SK-N-SH (cell line): ENCODE measurements around the gene APBA3. TPM values are rescaled to one million over a fixed set of nuclear protein-coding genes. Genes with fewer than 3 reads are reported as not detected.

Source experiments
- CTCF ChIA-PET: fragments of 300-600, 350-600 bp; formaldehyde crosslinking; extraction: SDS; loops from one replicate; lab custom pipeline; 2021; lab: Yijun Ruan, JAX
- POLR2A ChIA-PET: fragments of 350-600 bp; sonication (Branson Sonifier 250); formaldehyde crosslinking; extraction: SDS; loops from one replicate; lab custom pipeline; 2020; ENCODE audit warnings: antibody characterized with exemption, inconsistent platforms; lab: Yijun Ruan, JAX
- DNase-seq: peaks from one replicate; pipeline ENCODE4 v3.0.0; 2012
- H2AFZ ChIP-seq: fragments of 200-600 bp; sonication (generic); 2 replicates; pipeline ENCODE4 v1.8.1; 2016; ENCODE audit warnings: antibody characterized with exemption, mild to moderate bottlenecking, low read depth
- H3F3A ChIP-seq: fragments of 200-600 bp; sonication (generic); replicated peaks from 2 replicates; pipeline ENCODE3; 2016; ENCODE audit warnings: antibody characterized with exemption, mild to moderate bottlenecking; ENCODE audit not compliant: insufficient read depth
- H3K27ac ChIP-seq, 2 experiments: fragments of 200-500 bp in 1 of 2; fragments of 200-600 bp in 1 of 2; sonication (Bioruptor generic) in 1 of 2; sonication (generic), shearing (Covaris generic) in 1 of 2; 2 replicates each; pipeline versions ENCODE4 v1.5.1 to v1.6.1; 2014 to 2016; ENCODE audit warnings: low read depth in 2 of 2, inconsistent platforms in 1 of 2, low read length in 1 of 2, mild to moderate bottlenecking in 1 of 2, mixed read lengths in 1 of 2
- H3K27me3 ChIP-seq: fragments of 200-600 bp; sonication (generic), shearing (Covaris generic); 2 replicates; pipeline ENCODE4 v1.6.1; 2016; ENCODE audit warnings: mixed run types; ENCODE audit not compliant: insufficient read depth
- H3K36me3 ChIP-seq, 2 experiments: fragments of 200-500 bp in 1 of 2; fragments of 200-600 bp in 1 of 2; sonication (Bioruptor generic) in 1 of 2; sonication (generic) in 1 of 2; replicated peaks in 1 of 2; 2 replicates each; pipeline versions ENCODE3 to v1.5.1; 2014 to 2016; ENCODE audit warnings: low read length in 1 of 2, mild to moderate bottlenecking in 1 of 2; ENCODE audit not compliant: insufficient read depth in 2 of 2, control insufficient read depth in 1 of 2
- H3K4me1 ChIP-seq, 2 experiments: fragments of 200-500 bp in 1 of 2; fragments of 200-600 bp in 1 of 2; sonication (Bioruptor generic) in 1 of 2; sonication (generic), shearing (Covaris generic) in 1 of 2; 2 replicates each; pipeline versions ENCODE4 v1.5.1 to v1.6.1; 2014 to 2016; ENCODE audit warnings: low read depth in 1 of 2, low read length in 1 of 2, mixed run types in 1 of 2; ENCODE audit not compliant: insufficient read depth in 2 of 2, control insufficient read depth in 1 of 2
- H3K4me2 ChIP-seq: fragments of 200-600 bp; sonication (generic), shearing (Covaris generic); 2 replicates; pipeline ENCODE4 v1.6.1; 2017; ENCODE audit warnings: mixed run types
- H3K4me3 ChIP-seq, 2 experiments: fragments of 200-500 bp in 1 of 2; fragments of 200-600 bp in 1 of 2; sonication (Bioruptor generic) in 1 of 2; sonication (generic), shearing (Covaris generic) in 1 of 2; 2 replicates each; pipeline versions ENCODE4 v1.5.1 to v1.8.1; 2014 to 2016; ENCODE audit warnings: low read depth in 2 of 2, inconsistent platforms in 1 of 2, low read length in 1 of 2, mild to moderate bottlenecking in 1 of 2, mixed read lengths in 1 of 2, moderate library complexity in 1 of 2
- H3K79me2 ChIP-seq: fragments of 200-600 bp; sonication (generic); 2 replicates; pipeline ENCODE4 v1.8.1; 2017; ENCODE audit warnings: mild to moderate bottlenecking; ENCODE audit not compliant: insufficient read depth
- H3K9ac ChIP-seq: fragments of 200-600 bp; sonication (generic); 2 replicates; pipeline ENCODE4 v1.6.1; 2017; ENCODE audit warnings: mixed run types
- H3K9me2 ChIP-seq: fragments of 200-600 bp; sonication (generic); 2 replicates; pipeline ENCODE4 v1.6.1; 2017; ENCODE audit warnings: mixed run types
- H3K9me3 ChIP-seq: fragments of 200-600 bp; sonication (generic); 2 replicates; pipeline ENCODE4 v1.6.1; 2017; ENCODE audit warnings: mixed run types, mild to moderate bottlenecking, moderate library complexity
- H4K20me1 ChIP-seq: fragments of 200-600 bp; sonication (generic); 2 replicates; pipeline ENCODE4 v1.6.1; 2017; ENCODE audit warnings: mild to moderate bottlenecking, mixed run types; ENCODE audit not compliant: insufficient read depth
- CHD2 ChIP-seq: fragments of 150-350 bp; IDR thresholded peaks from 2 replicates; pipeline ENCODE4 v1.6.1; 2018; ENCODE audit warnings: low read length; ENCODE audit not compliant: partially characterized antibody
- ELF1 ChIP-seq: IDR thresholded peaks from 2 replicates; pipeline ENCODE4 v1.4.0; 2012
- EP300 ChIP-seq, 2 experiments: IDR thresholded peaks; 2 replicates each; pipeline versions ENCODE4 v1.4.0 to v1.6.1; 2012; ENCODE audit warnings: borderline replicate concordance in 1 of 2, low read depth in 1 of 2, low read length in 1 of 2
- FOXJ3 ChIP-seq: sonication (generic); formaldehyde crosslinking; IDR thresholded peaks from 2 replicates; pipeline ENCODE4 v1.5.1; 2020; ENCODE audit warnings: mild to moderate bottlenecking, missing genetic modification reagents
- GABPA ChIP-seq: IDR thresholded peaks from 2 replicates; pipeline ENCODE4 v1.4.0; 2012; ENCODE audit warnings: low read depth, mild to moderate bottlenecking
- GATA2 ChIP-seq: sonication (generic); formaldehyde crosslinking; IDR thresholded peaks from 2 replicates; pipeline ENCODE4 v1.5.0; 2020; ENCODE audit warnings: mild to moderate bottlenecking, missing genetic modification reagents
- JUND ChIP-seq: IDR thresholded peaks from 2 replicates; pipeline ENCODE4 v1.4.0; 2012
- MAX ChIP-seq: IDR thresholded peaks from 2 replicates; pipeline ENCODE4 v1.4.0; 2012; ENCODE audit warnings: low read depth
- NFIC ChIP-seq: IDR thresholded peaks from 2 replicates; pipeline ENCODE4 v1.4.0; 2012; ENCODE audit warnings: borderline replicate concordance
- POLR2AphosphoS5 ChIP-seq: IDR thresholded peaks from 2 replicates; pipeline ENCODE4 v1.6.1; 2012; ENCODE audit warnings: low read depth, low read length
- RAD21 ChIP-seq: IDR thresholded peaks from 2 replicates; pipeline ENCODE4 v1.6.1; 2012; ENCODE audit warnings: mild to moderate bottlenecking, low read length
- RFX5 ChIP-seq: IDR thresholded peaks from 2 replicates; pipeline ENCODE4 v1.6.1; 2012; ENCODE audit warnings: mild to moderate bottlenecking, improper control_type of control experiment, low read length
- RXRA ChIP-seq: IDR thresholded peaks from 2 replicates; pipeline ENCODE4 v1.4.0; 2012; ENCODE audit warnings: low read depth, mild to moderate bottlenecking, borderline replicate concordance
- SMC3 ChIP-seq: IDR thresholded peaks from 2 replicates; pipeline ENCODE4 v1.6.1; 2012; ENCODE audit warnings: low read depth, low read length, improper control_type of control experiment
- TAF1 ChIP-seq: IDR thresholded peaks from 2 replicates; pipeline ENCODE4 v1.6.1; 2012; ENCODE audit warnings: low read depth, mild to moderate bottlenecking, low read length, moderate library complexity, borderline replicate concordance
- TCF12 ChIP-seq: IDR thresholded peaks from 2 replicates; pipeline ENCODE4 v1.4.0; 2012
- YY1 ChIP-seq: IDR thresholded peaks from 2 replicates; pipeline ENCODE4 v1.4.0; 2012; ENCODE audit warnings: low read depth, mild to moderate bottlenecking
- WGBS: methylation state at CpG from one replicate; pipeline ENCODE4 v1.1.6; 2017; ENCODE audit warnings: low lambda C conversion rate; 5-methylcytosine and 5-hydroxymethylcytosine counted together
- polyA plus RNA-seq, 3 experiments: library from polyadenylated mRNA; depleted of rRNA; stranded (reverse); fragments of >200 nt; gene quantifications; 2 replicates each; pipeline ENCODE4 v1.2.3, GENCODE V29; 2012
- TF ChIP-seq, protein P1 (sequence below): fragments of 200-600 bp; sonication (generic); IDR thresholded peaks from 2 replicates; pipeline ENCODE4 v1.6.1; 2017; ENCODE audit warnings: antibody characterized with exemption, mild to moderate bottlenecking, moderate library complexity

Gene APBA3
- polyA plus RNA-seq, 1 of the 3 experiments (the other 2 are of a cell fraction): 10.6 TPM

DNA sequence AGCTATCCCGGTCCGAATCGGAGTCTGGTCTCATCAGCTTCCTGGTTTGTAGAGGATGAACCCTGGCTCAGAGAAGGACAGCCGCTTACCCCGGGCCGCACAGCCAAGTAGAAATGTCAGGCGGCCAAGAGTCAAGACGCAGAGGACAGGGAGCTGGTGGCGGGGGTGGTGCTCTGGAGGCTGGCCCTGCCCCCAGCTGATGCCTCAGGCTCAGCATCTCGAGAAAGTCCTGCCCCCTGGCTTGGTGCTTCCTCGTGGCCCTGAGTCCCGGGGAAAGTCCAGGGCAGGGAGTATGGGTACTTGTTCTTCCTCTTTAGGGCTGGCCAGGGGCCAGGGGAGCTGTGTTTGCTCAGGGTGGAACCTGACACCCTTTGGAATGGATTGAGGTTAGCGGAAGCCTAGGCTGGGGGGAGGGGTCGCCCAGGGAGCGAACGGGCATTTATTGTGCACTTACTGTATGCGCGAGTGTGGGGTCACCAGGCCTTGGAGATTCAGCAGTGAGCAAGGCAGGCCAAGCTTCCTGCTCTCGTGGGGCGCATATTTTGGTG lies 51.2 kb downstream of the APBA3 start:
- Histone ChIP-seq H3K9me2 (no peaks in the 10 kb centered on the region), H3K27me3 (peaks cover 27% of the 10 kb centered on the region), H3K9ac (no peak overlapping the region), H3K4me3 (no peak overlapping the region)
- 25% methylated on average over 20 of the region's 20 CpGs for WGBS
- POLR2A ChIA-PET: no interaction called here
- TF ChIP-seq TAF1 (no peak), RXRA (no peak), EP300 (IDR thresholded peaks at IDR 0.05; ENCODE audit: borderline replicate concordance in 1 of 2, low read depth in 1 of 2, low read length in 1 of 2) (no peak), RFX5 (no peak), TCF12 (peak; percentile 21; the same call in 1 of the 2 replicates), ELF1 (no peak), MAX (0 out of 2 replicates have a peak, but pooled peaks have one; percentile 21), FOXJ3 (CRISPR knock-in tag) (no peak), POLR2AphosphoS5 (no peak), JUND (no peak), YY1 (no peak), GATA2 (CRISPR knock-in tag) (no peak), CHD2 (no peak), GABPA (no peak), RAD21 (no peak), SMC3 (no peak)
- TF ChIP-seq, protein P1, sequence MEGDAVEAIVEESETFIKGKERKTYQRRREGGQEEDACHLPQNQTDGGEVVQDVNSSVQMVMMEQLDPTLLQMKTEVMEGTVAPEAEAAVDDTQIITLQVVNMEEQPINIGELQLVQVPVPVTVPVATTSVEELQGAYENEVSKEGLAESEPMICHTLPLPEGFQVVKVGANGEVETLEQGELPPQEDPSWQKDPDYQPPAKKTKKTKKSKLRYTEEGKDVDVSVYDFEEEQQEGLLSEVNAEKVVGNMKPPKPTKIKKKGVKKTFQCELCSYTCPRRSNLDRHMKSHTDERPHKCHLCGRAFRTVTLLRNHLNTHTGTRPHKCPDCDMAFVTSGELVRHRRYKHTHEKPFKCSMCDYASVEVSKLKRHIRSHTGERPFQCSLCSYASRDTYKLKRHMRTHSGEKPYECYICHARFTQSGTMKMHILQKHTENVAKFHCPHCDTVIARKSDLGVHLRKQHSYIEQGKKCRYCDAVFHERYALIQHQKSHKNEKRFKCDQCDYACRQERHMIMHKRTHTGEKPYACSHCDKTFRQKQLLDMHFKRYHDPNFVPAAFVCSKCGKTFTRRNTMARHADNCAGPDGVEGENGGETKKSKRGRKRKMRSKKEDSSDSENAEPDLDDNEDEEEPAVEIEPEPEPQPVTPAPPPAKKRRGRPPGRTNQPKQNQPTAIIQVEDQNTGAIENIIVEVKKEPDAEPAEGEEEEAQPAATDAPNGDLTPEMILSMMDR: no peak
- TF ChIP-seq, all 33 proteins: peak for 2
- H3F3A ChIP-seq: no peaks in the 10 kb centered on the region
- H2AFZ ChIP-seq: no peak overlapping the region
- no peaks in the 10 kb centered on the region for H4K20me1 ChIP-seq
- CTCF ChIA-PET: interaction anchor here (0.7 to 4.6 kb wide), 7 partner anchors 9 to 166 kb away, joined by 3 to 27 read pairs (median 6); partner anchors contain the start of gene PIP5K1C
- H3K4me2 ChIP-seq: no peak overlapping the region
- no peaks in the 10 kb centered on the region for H3K9me3 ChIP-seq
- no peak overlapping the region for H3K27ac ChIP-seq
- no peaks in the 10 kb centered on the region for H3K79me2 ChIP-seq
- no peaks in the 10 kb centered on the region for H3K36me3 ChIP-seq
- no peaks in the 10 kb centered on the region; a peak in 1 of 4 replicates for H3K4me1 ChIP-seq
- peak; percentile 20 for DNase-seq

- Histone ChIP-seq H3K9me2 (no peaks in the 10 kb centered on the region), H3K4me2 (no peak within 1 kb of the TSS), H3K4me3 (no peak within 1 kb of the TSS), H2AFZ (no peak within 1 kb of the TSS), H4K20me1 (no peaks in the 10 kb centered on the region), H3K36me3 (no peaks in the 10 kb centered on the region), H3K79me2 (no peaks in the 10 kb centered on the region), H3F3A (no peaks in the 10 kb centered on the region), H3K4me1 (no peaks in the 10 kb centered on the region; a peak in 1 of 4 replicates), H3K9ac (no peak within 1 kb of the TSS), H3K9me3 (no peaks in the 10 kb centered on the region), H3K27ac (no peak within 1 kb of the TSS), H3K27me3 (peaks cover 28% of the 10 kb centered on the region)
- WGBS: 9% methylated on average over 14 of the region's 24 CpGs
- POLR2A ChIA-PET: no interaction called here
- TF ChIP-seq MAX (no peak), NFIC (peak; percentile 42)
- DNase-seq: peak; percentile 35
- CTCF ChIA-PET: interaction anchor here (0.6 to 4.6 kb wide), 10 partner anchors 9 to 114 kb away, joined by 3 to 27 read pairs (median 8); no protein-coding TSS in a partner anchor
These were observed 53.1 kb downstream of the APBA3 start, which contains the start of gene TJP3 for GRCh38 chr19:3708207-3708931. TJP3 (plus strand) TSS chr19:3708384; CDS start chr19:3728433, 20,049 bp downstream.
